Testis (tissue), 3 donors: ENCODE results near the gene GBE1. TPM values are rescaled to one million over a fixed set of nuclear protein-coding genes. Genes with fewer than 3 reads are reported as not detected.

ENCODE experiments used
- DNase-seq: peaks from one replicate; pipeline ENCODE4 v3.0.0-alpha.2; 2019
- H3K27ac ChIP-seq, 2 donors: fragments of 200-600 bp; sonication (generic); one replicate each; pipeline ENCODE4 v1.5.1; 2019
- H3K27me3 ChIP-seq: fragments of 200-600 bp; sonication (generic); one replicate; pipeline ENCODE4 v1.5.1; 2019
- H3K36me3 ChIP-seq: fragments of 200-600 bp; sonication (generic); one replicate; pipeline ENCODE4 v1.5.1; 2017; ENCODE audit warnings: low read depth; ENCODE audit errors: missing control alignments
- H3K4me1 ChIP-seq: fragments of 200-600 bp; sonication (generic); one replicate; pipeline ENCODE4 v1.5.1; 2019
- H3K4me3 ChIP-seq, 2 donors: fragments of 200-600 bp; sonication (generic); one replicate each; pipeline ENCODE4 v1.5.1; 2017 to 2019
- H3K9me3 ChIP-seq: fragments of 200-600 bp; sonication (generic); one replicate; pipeline ENCODE4 v1.5.1; 2017
- CTCF ChIP-seq, 3 experiments: fragments of 450-650 bp in 2 of 3; fragments of 200-600 bp in 1 of 3; sonication (generic) in 1 of 3; IDR thresholded peaks; one replicate each; pipeline ENCODE4 v1.5.1; 2016 to 2019; ENCODE audit warnings: antibody characterized with exemption in 3 of 3, mild to moderate bottlenecking in 2 of 3, moderate library complexity in 1 of 3
- POLR2A ChIP-seq: fragments of 450-650 bp; IDR thresholded peaks from one replicate; pipeline ENCODE4 v1.6.1; 2017; ENCODE audit warnings: antibody characterized with exemption, mild to moderate bottlenecking, moderate library complexity
- WGBS, 2 donors: methylation state at CpG; one replicate each; pipeline ENCODE4 v1.1.5; 2018; 5-methylcytosine and 5-hydroxymethylcytosine counted together
- intact Hi-C: fragments of 100-400 bp; cut with DNase I; formaldehyde crosslinking; loops from one replicate; pipeline ENCODE4 v1.15.1; 2023; ENCODE audit warnings: low total_unique reads
- polyA plus RNA-seq: library from polyadenylated mRNA; stranded (reverse); fragments of 350-450 nt; fragmentation: Illumina TruSeq; extraction: RNeasy Lipid Tissue Mini Kit (QIAGEN cat#74804); gene quantifications from one replicate; pipeline ENCODE4 v1.2.3, GENCODE V29; 2014; ENCODE audit warnings: low read depth, low replicate concordance; ENCODE audit not compliant: insufficient read depth
- total RNA-seq, 2 donors: library from RNA; depleted of rRNA; stranded (reverse); fragments of >200 nt; gene quantifications; one replicate each; pipeline ENCODE4 v1.2.3, GENCODE V29; 2016

Gene GBE1
- total and polyA plus RNA-seq, 3 donors from 2014 or later = 14.1 to 23.5 (median 19.4) TPM

GRCh38 chr3:81765400-81765799 is 4.0 kb upstream of the GBE1 start:
- H3K27ac ChIP-seq = no peak overlapping the region
- no peak overlapping the region for H3K4me3 ChIP-seq
- no peaks in the 10 kb centered on the region for H3K36me3 ChIP-seq
- intact Hi-C loops = no loop called here
- no peak for DNase-seq
- peaks cover 7% of the 10 kb centered on the region for H3K4me1 ChIP-seq
- TF ChIP-seq CTCF (IDR thresholded peaks at IDR 0.05) = no peak
- TF ChIP-seq POLR2A = no peak
- no peaks in the 10 kb centered on the region for H3K9me3 ChIP-seq
- no peaks in the 10 kb centered on the region for H3K27me3 ChIP-seq
- WGBS, 2 donors = 86 to 93% methylated on average over 2 of the region's 2 CpGs

GRCh38 chr3:81764665-81765064 is 3.2 kb upstream of the GBE1 start:
- H3K36me3 ChIP-seq = no peaks in the 10 kb centered on the region
- H3K4me1 ChIP-seq = peaks cover 7% of the 10 kb centered on the region
- no peaks in the 10 kb centered on the region for H3K9me3 ChIP-seq
- H3K4me3 ChIP-seq = no peak overlapping the region
- H3K27me3 ChIP-seq = no peaks in the 10 kb centered on the region
- no peak overlapping the region for H3K27ac ChIP-seq
- intact Hi-C loops = no loop called here
- no peak for TF ChIP-seq CTCF (IDR thresholded peaks at IDR 0.05)
- no peak for TF ChIP-seq POLR2A
- DNase-seq = no peak

DNA sequence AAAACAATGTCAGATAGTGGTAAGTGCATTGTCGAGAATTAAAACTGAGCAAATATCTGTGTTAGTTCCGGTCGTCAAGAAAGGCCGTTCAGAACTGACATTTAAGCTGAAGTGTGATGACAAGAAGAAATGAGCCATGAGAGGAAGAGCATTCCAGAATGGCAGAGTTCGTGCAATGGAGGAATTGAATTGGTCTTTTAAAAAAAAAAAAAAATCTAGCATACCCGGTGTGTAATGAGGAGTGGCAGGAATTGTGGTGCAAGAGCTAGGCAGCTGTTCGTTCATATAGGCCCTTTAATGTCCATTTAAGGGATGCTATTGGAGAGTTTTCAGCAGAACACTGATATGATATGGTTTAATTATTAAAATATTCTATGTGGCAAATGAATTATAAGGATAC is 2.6 kb upstream of the GBE1 start:
- H3K4me3 ChIP-seq = no peak overlapping the region
- H3K9me3 ChIP-seq = no peaks in the 10 kb centered on the region
- no peaks in the 10 kb centered on the region for H3K27me3 ChIP-seq
- intact Hi-C loops = no loop called here
- H3K27ac ChIP-seq = no peak overlapping the region
- no peak for DNase-seq
- TF ChIP-seq CTCF (IDR thresholded peaks at IDR 0.05) (no peak), POLR2A (no peak)
- WGBS, 2 donors = 89 to 92% methylated on average over 7 of the region's 7 CpGs
- no peaks in the 10 kb centered on the region for H3K36me3 ChIP-seq
- peaks cover 7% of the 10 kb centered on the region for H3K4me1 ChIP-seq

- 50 to 78% methylated on average over 4 of the region's 4 CpGs for WGBS, 2 donors
- Histone ChIP-seq H3K9me3 (no peaks in the 10 kb centered on the region), H3K4me3 (no peak overlapping the region), H3K27me3 (no peaks in the 10 kb centered on the region), H3K4me1 (peaks cover 7% of the 10 kb centered on the region), H3K36me3 (no peaks in the 10 kb centered on the region), H3K27ac (peak overlapping the region in 1 of 2 donors; percentile 96)
- intact Hi-C loops = no loop called here
- no peak for DNase-seq
- TF ChIP-seq POLR2A (no peak), CTCF (IDR thresholded peaks at IDR 0.05) (no peak)
Observed at GRCh38 chr3:81763001-81763400, 1.6 kb upstream of the GBE1 start.

DNA sequence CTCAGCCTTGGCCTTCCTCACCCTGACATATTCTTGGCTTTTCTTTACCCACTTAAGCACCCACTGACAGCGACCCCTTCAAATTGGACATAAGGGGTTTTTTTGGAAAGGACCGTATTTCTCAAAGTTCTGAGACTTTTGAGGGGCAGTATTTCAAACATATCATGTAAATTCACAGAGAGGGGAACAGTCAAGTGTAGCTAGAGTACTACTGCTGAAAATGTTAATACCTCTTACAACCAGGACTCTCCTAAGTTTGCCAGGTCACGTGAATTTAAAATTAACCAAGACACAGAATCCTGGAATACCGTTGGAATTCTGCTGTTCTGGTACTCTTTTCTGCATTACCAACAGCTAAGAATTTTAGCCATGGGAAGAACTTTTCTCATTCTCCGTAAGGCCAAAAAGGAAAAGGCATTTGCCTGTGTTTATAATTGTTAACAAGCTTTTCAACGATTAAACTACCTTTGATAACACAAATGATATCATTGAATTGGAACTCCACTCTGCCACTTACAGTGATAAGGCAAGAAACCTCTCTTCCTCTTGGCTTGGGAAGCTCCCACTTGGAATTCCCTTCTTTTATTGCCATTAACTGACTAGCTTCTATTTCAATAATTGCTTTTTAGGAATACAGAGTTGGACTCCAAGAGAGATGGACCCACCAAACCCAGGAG is 597 bp upstream of the GBE1 start:
- Histone ChIP-seq H3K9me3 (no peaks in the 10 kb centered on the region), H3K36me3 (no peaks in the 10 kb centered on the region), H3K4me1 (peaks cover 7% of the 10 kb centered on the region), H3K27ac (peak overlapping the region; percentile 96 to 100), H3K27me3 (no peaks in the 10 kb centered on the region), H3K4me3 (peak overlapping the region; percentile 60 to 77)
- no peak for DNase-seq
- intact Hi-C loops = no loop called here
- WGBS, 2 donors = 6 to 12% methylated on average over 6 of the region's 6 CpGs
- no peak for TF ChIP-seq CTCF (IDR thresholded peaks at IDR 0.05)
- TF ChIP-seq POLR2A = no peak
